Progenitor cell of endocrine pancreas (in vitro differentiated cells): ENCODE data around the gene SPRY1. TPM values are rescaled to one million over a fixed set of nuclear protein-coding genes. Genes with fewer than 3 reads are reported as not detected.

ENCODE experiments used
- DNase-seq: peaks from one replicate; pipeline ENCODE4 v3.0.0; 2021; ENCODE audit warnings: low spot score; ENCODE audit not compliant: unreplicated experiment
- H3K27ac Mint-ChIP-seq: 2 replicates; pipeline ENCODE4 v1.8.0; 2021; ENCODE audit warnings: mild to moderate bottlenecking, moderate library complexity, mixed read lengths
- H3K27me3 Mint-ChIP-seq: 2 replicates; pipeline ENCODE4 v1.8.0; 2021; ENCODE audit warnings: mixed read lengths
- H3K36me3 Mint-ChIP-seq: 2 replicates; pipeline ENCODE4 v1.8.0; 2022; ENCODE audit warnings: mixed read lengths; ENCODE audit not compliant: insufficient read depth
- H3K4me1 Mint-ChIP-seq: 2 replicates; pipeline ENCODE4 v1.8.0; 2021; ENCODE audit warnings: low read depth, mixed read lengths
- H3K4me3 Mint-ChIP-seq: 2 replicates; pipeline ENCODE4 v1.8.0; 2021; ENCODE audit warnings: low read depth, mild to moderate bottlenecking, moderate library complexity, mixed read lengths
- H3K9me3 Mint-ChIP-seq: 2 replicates; pipeline ENCODE4 v1.8.0; 2021; ENCODE audit warnings: low read depth, mixed read lengths
- CTCF ChIP-seq: fragments of 200-600 bp; sonication (generic); IDR thresholded peaks from one replicate; pipeline ENCODE4 v1.5.0; 2021; ENCODE audit warnings: antibody characterized with exemption, mild to moderate bottlenecking; ENCODE audit not compliant: unreplicated experiment
- total RNA-seq: library from RNA; stranded (reverse); gene quantifications from 2 replicates; pipeline ENCODE4 v1.2.1, GENCODE V29; 2021

Gene SPRY1
- total RNA-seq, 1 donor from 2014 or later, result 52.0 TPM

- peaks cover 9% of the 10 kb centered on the region for H3K4me1 Mint-ChIP-seq
- no peak for DNase-seq
- H3K9me3 Mint-ChIP-seq, result no peaks in the 10 kb centered on the region
- H3K27me3 Mint-ChIP-seq, result no peaks in the 10 kb centered on the region
- H3K27ac Mint-ChIP-seq, result no peak overlapping the region
- H3K36me3 Mint-ChIP-seq, result no peaks in the 10 kb centered on the region
- H3K4me3 Mint-ChIP-seq, result no peak overlapping the region
- TF ChIP-seq CTCF, result no peak
Observed at GRCh38 chr4:123354701-123355100, 41.9 kb upstream of the SPRY1 start.

GRCh38 chr4:123356921-123357320 lies 39.7 kb upstream of the SPRY1 start:
- no peaks in the 10 kb centered on the region for H3K4me1 Mint-ChIP-seq
- H3K36me3 Mint-ChIP-seq, result no peaks in the 10 kb centered on the region
- no peaks in the 10 kb centered on the region for H3K9me3 Mint-ChIP-seq
- H3K27ac Mint-ChIP-seq, result no peak overlapping the region
- no peak for DNase-seq
- TF ChIP-seq CTCF, result no peak
- H3K27me3 Mint-ChIP-seq, result no peaks in the 10 kb centered on the region
- H3K4me3 Mint-ChIP-seq, result no peak overlapping the region

GRCh38 chr4:123359449-123360315 lies 36.9 kb upstream of the SPRY1 start:
- no peaks in the 10 kb centered on the region for H3K9me3 Mint-ChIP-seq
- H3K36me3 Mint-ChIP-seq, result no peaks in the 10 kb centered on the region
- no peak for DNase-seq
- no peaks in the 10 kb centered on the region for H3K27me3 Mint-ChIP-seq
- no peak overlapping the region for H3K4me3 Mint-ChIP-seq
- no peaks in the 10 kb centered on the region for H3K4me1 Mint-ChIP-seq
- no peak for TF ChIP-seq CTCF
- H3K27ac Mint-ChIP-seq, result no peak overlapping the region

- Mint-ChIP-seq H3K36me3 (no peaks in the 10 kb centered on the region), H3K4me1 (no peaks in the 10 kb centered on the region), H3K4me3 (no peak overlapping the region), H3K27me3 (no peaks in the 10 kb centered on the region), H3K9me3 (no peaks in the 10 kb centered on the region), H3K27ac (no peak overlapping the region)
- TF ChIP-seq CTCF, result no peak
- no peak for DNase-seq
Observed at GRCh38 chr4:123361195-123361861, 35.3 kb upstream of the SPRY1 start.

- no peak for TF ChIP-seq CTCF
- H3K4me3 Mint-ChIP-seq, result no peak overlapping the region
- no peaks in the 10 kb centered on the region for H3K36me3 Mint-ChIP-seq
- H3K27ac Mint-ChIP-seq, result no peak overlapping the region
- no peaks in the 10 kb centered on the region for H3K9me3 Mint-ChIP-seq
- no peak for DNase-seq
- no peaks in the 10 kb centered on the region for H3K4me1 Mint-ChIP-seq
- H3K27me3 Mint-ChIP-seq, result no peaks in the 10 kb centered on the region
Observed at GRCh38 chr4:123362103-123362502, 34.5 kb upstream of the SPRY1 start.
